Left forelimb (tissue), 1 donor: ENCODE data around the gene CLDN1.

Source experiments
- DNase-seq: peaks from one replicate; pipeline ENCODE4 v3.0.0-alpha.2; 2018; ENCODE audit warnings: low spot score

Gene CLDN1

GRCh38 chr3:190321789-190322603 lies at the start of gene CLDN1:
Gene CLDN1 (minus strand): TSS chr3:190322446. CDS start chr3:190322206, 240 bp downstream.
- DNase-seq, result peak; percentile 86

- DNase-seq, result no peak
Measured at GRCh38 chr3:190371152-190371551, 48.9 kb upstream of the CLDN1 start.

- DNase-seq, result no peak
Measured at GRCh38 chr3:190370369-190370768, 48.1 kb upstream of the CLDN1 start.

- DNase-seq, result no peak
Measured at GRCh38 chr3:190369668-190370295, 47.5 kb upstream of the CLDN1 start.

- no peak for DNase-seq
Measured at GRCh38 chr3:190368881-190369280, 46.6 kb upstream of the CLDN1 start.

GRCh38 chr3:190366133-190366532 lies 43.9 kb upstream of the CLDN1 start:
- no peak for DNase-seq

GRCh38 chr3:190362258-190362657 lies 40.0 kb upstream of the CLDN1 start:
- no peak for DNase-seq

GRCh38 chr3:190361791-190362190 lies 39.5 kb upstream of the CLDN1 start:
- no peak for DNase-seq

- DNase-seq, result no peak
Measured at GRCh38 chr3:190360228-190360627, 38.0 kb upstream of the CLDN1 start.

- DNase-seq, result no peak
Measured at GRCh38 chr3:190359813-190360212, 37.6 kb upstream of the CLDN1 start.

GRCh38 chr3:190357468-190357867 lies 35.2 kb upstream of the CLDN1 start:
- DNase-seq, result no peak

GRCh38 chr3:190356246-190356645 lies 34.0 kb upstream of the CLDN1 start:
- no peak for DNase-seq

- no peak for DNase-seq
Measured at GRCh38 chr3:190352861-190353457, 30.7 kb upstream of the CLDN1 start.

- no peak for DNase-seq
Measured at GRCh38 chr3:190346541-190346940, 24.3 kb upstream of the CLDN1 start.

- DNase-seq, result no peak
Measured at GRCh38 chr3:190345878-190346277, 23.6 kb upstream of the CLDN1 start.

- no peak for DNase-seq
Measured at GRCh38 chr3:190345027-190345821, 23.0 kb upstream of the CLDN1 start.

GRCh38 chr3:190340071-190340470 lies 17.8 kb upstream of the CLDN1 start:
- DNase-seq, result no peak

GRCh38 chr3:190339130-190339529 lies 16.9 kb upstream of the CLDN1 start:
- DNase-seq, result no peak

GRCh38 chr3:190338717-190339116 lies 16.5 kb upstream of the CLDN1 start:
- DNase-seq, result no peak

- no peak for DNase-seq
Measured at GRCh38 chr3:190337301-190337700, 15.1 kb upstream of the CLDN1 start.

GRCh38 chr3:190336516-190337189 lies 14.4 kb upstream of the CLDN1 start:
- no peak for DNase-seq

GRCh38 chr3:190333961-190334360 lies 11.7 kb upstream of the CLDN1 start:
- DNase-seq, result no peak
